IPS-18c (cell line): Measurements from ENCODE around the gene SLC9A1.
"Not testable (repeated sequence)": the region's sequence is repeated elsewhere in the genome, so short reads cannot be mapped to it uniquely, and the experiment has no call there.

ENCODE experiments used
- H3K4me3 ChIP-seq: 2 replicates; pipeline ENCODE4 v1.7.0; 2013; ENCODE audit warnings: low read depth, mild to moderate bottlenecking, low read length, moderate library complexity; ENCODE audit not compliant: insufficient read depth
- H3K9me3 ChIP-seq: one replicate; pipeline ENCODE4 v1.6.1; 2013; ENCODE audit warnings: mild to moderate bottlenecking, low read length, moderate library complexity; ENCODE audit not compliant: control insufficient read depth, insufficient read depth

Gene SLC9A1

DNA sequence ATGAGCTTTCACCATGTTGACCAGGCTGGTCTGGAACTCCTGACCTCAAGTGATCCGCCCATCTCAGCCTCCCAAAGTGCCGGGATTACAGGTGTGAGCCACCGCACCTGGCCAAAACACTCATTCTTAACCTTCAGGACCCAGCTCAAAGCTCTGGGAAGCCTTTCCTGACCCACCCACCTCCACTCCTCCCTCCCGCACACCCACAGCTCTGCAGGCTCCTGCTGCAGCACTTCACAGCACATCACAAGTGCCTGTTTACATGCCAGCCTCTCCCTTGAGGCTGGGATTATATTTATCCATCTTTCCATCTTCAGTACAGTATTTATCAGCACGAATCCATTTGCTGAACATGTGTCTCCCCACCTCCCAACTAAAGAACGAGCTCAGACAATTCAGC lies 14.9 kb downstream of the SLC9A1 start:
- H3K4me3 ChIP-seq = no peak overlapping the region
- no peaks in the 10 kb centered on the region for H3K9me3 ChIP-seq

DNA sequence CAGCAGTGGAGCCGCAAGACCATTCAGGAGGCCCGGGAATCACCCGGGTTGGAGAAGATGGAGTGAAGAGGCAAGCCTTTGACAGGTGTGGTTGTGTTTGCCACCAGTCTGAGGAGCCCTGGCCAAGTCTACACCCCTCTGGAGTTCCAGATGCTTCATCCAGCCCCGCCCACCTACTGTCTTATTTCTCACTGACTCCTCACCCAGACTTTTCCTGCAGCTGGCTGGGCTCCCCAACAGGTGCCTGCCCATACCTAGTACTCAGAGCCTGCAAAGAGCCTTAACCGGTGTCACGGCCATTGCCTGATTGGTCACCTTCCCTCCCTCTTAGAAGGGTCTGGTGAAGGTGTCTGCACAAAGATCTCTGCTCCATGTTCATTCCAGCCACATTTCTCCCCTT lies 16.0 kb downstream of the SLC9A1 start:
- Histone ChIP-seq H3K4me3 (no peak overlapping the region), H3K9me3 (no peaks in the 10 kb centered on the region)

DNA sequence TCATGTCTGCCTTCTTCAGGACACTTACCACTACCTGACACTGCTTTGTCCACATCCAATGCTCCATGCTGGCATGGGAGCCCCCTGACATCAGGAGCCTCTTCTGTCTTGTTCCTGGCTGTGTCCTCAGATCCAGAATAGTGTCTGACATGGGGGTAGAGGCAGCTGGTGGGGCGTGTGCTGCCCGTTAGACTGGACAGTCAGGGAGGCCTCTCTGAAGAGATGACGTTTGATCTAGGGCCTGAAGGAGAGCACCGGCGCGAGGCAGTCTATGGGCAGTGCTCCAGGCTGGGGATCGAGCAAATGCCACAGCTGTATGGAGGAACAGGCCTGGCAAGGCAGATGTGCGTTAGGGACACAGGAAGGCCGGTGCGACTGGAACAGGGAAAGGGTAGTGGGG lies 16.6 kb downstream of the SLC9A1 start:
- H3K4me3 ChIP-seq = no peak overlapping the region
- H3K9me3 ChIP-seq = no peaks in the 10 kb centered on the region

DNA sequence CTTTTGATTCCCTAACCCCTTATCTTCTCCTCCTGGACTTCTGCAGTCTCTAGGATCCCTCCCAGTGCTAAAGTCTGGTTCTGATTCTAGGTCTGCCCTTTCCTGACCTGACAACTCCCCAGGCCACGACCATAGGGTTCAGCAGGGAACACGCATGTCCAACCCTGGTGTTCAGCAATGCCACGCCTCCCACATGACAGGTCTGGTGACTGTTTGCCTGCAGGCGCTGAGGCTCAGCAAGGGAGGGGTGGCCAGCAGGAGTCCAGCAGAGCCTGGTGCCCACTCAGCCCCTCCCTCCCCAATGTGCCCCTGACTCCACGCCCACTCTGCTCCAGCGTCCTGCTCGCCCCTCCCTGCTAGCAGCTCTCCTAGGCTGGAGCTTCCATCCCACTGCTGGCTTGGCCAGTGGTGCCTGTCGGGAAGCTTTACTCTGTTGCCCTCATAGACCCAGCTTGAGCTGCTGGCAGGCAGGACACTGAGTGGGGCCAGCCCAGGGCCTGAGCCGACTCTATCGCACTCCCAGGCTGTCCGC lies 17.3 kb downstream of the SLC9A1 start:
- Histone ChIP-seq H3K9me3 (no peaks in the 10 kb centered on the region), H3K4me3 (no peak overlapping the region)

DNA sequence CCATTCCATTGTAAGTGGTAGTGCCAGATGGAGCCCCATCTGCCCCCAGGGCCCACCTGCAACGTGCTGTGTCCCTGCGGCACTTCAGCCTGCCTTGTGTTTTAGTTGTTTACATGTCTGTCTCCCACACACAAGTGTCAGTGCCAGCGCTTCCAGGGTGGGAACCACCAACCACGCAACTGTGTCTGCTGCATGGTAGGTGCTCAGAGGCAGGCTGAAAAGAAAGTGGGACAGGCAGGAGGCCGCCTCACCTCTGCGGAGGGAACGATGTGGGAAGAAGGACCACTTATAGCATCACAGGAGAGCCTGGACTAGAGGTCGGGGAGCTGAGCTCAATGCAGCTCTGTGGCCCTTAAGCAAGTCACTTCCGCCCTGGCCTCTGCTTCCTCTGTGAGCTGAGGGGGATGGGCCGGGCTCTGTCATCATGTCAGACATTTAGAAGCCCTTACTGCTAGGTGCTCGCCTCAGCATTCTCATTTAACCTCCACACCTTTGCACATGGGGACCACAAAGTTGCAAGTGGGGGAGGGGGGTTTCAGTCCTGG lies 17.9 kb downstream of the SLC9A1 start:
- Histone ChIP-seq H3K4me3 (no peak overlapping the region), H3K9me3 (no peaks in the 10 kb centered on the region)

DNA sequence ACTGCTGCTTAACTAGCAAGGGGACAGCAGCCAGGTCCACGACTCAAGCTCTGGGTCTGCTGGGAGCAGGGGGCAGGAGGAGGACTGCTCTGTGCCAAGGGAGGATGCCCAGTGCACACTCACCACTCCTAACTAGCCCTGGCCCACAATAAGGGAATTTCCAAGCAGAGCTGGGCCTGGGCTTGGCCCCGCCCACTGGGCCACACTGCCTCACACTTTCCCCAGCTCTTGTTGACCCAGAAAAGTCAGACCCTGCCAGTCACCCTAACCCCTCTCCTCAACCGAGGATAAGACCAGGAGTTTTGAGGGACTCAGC lies 18.7 kb downstream of the SLC9A1 start:
- H3K4me3 ChIP-seq = no peak overlapping the region

DNA sequence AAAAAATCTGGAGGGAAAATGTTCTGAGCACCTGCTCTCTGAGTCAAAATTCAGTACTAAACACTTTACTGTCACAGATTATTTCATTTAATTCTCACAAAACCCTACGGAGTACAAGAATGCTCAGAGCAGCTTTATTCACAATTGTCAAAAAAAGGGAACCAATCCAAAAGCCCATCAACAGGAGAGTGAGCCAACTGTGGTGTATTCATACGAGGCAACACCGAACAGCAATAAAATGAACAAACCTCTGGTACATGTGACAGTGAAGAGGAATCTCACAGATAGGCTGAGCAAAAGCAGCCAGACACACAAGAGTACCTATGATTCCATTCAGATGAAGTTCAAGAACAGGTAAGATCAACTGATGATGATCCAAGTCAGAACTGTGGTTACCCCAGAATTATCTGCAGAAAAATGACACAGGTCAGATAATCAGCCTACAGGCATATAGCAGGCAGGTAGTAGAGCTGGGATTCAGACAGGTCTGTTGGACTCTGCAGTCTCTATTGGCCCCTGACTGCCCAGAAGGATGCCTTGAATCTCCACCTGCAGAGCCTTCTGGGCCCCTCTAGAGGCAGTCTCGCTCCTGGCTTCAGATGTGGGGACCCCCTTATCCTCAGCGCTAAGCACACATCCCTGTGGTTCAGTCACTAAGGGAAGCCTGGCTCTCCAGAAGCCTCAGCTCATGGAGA lies 19.2 kb downstream of the SLC9A1 start:
- Histone ChIP-seq H3K9me3 (no peaks in the 10 kb centered on the region), H3K4me3 (no peak overlapping the region)

More for the DNA sequence above, 18.7 kb downstream of the SLC9A1 start:
- no peaks in the 10 kb centered on the region for H3K9me3 ChIP-seq

DNA sequence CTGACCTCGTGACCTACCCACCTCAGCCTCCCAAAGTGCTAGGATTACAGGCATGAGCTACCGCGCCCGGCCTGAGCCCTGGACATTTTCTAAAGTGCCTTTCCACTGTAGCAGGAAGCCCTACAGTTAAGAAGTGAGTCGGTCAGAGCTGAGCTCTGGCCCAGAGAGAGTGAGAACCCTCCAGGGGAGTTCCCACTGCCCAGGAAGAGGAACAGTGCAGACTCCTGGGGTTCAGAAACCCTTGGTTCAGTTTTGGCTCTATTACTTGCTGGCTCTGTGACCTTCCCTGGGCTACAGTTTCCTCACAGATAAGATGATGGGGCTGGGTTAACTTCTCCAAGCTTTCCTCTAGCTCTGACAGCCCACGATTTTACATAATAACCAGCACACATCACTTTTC lies 20.9 kb downstream of the SLC9A1 start:
- Histone ChIP-seq H3K9me3 (no peaks in the 10 kb centered on the region), H3K4me3 (no peak overlapping the region)

DNA sequence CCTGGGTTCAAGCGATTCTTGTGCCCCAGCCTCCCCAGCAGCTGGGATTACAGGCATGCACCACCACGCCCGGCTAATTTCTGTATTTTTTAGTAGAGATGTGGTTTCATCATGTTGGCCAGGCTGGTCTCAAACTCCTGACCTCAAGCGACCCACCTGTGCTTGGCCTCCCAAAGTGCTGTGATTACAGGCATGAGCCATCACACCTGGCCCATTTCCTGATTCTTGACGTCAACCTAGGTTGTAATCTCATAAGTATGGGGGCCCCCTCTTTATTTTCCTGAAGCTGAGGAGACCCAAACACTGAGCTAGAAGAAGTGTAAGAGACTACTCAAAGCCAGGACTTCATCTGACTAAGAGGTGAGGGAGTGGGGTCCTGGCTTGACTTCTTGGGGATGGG lies 21.8 kb downstream of the SLC9A1 start:
- no peak overlapping the region for H3K4me3 ChIP-seq
- H3K9me3 ChIP-seq = no peaks in the 10 kb centered on the region

DNA sequence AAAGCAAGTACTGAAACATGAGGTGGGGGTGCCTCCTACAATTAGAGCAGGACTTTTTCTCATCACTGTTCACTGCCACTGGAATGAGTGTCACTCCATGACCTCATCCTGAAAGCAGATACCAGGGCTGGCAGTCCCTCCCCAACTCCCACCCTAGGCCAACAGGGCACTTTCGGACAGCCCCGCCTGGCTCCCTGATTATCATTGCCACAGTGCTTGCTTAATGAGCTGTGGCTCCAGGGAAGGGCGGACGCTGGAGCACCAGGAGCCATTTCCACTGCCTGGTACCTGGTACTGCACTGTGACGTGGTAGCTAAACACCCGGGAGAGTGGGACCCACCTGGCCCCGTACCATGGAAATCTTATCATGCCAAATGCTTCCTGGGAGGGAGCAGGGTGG lies 22.3 kb downstream of the SLC9A1 start:
- H3K4me3 ChIP-seq = no peak overlapping the region
- no peaks in the 10 kb centered on the region for H3K9me3 ChIP-seq

DNA sequence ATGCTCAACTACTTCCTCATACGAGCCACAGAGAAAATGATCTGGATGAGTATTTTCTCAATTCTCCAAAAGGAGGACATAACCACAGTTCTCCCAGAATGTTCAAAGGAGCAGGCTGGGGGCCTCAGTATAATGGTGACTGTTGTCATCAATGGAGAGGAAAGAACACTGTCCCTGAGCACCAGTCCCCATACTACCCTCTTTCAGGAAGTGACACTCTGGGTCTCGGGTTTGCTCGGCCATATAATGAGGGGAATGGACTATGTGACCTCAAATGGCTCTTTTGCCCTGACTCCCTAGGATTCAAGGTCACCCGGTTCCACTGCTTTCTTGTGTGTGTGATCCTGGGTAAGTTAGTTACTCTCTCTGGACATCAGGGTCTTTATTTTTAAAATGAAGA lies 22.8 kb downstream of the SLC9A1 start:
- no peak overlapping the region for H3K4me3 ChIP-seq
- no peaks in the 10 kb centered on the region for H3K9me3 ChIP-seq

DNA sequence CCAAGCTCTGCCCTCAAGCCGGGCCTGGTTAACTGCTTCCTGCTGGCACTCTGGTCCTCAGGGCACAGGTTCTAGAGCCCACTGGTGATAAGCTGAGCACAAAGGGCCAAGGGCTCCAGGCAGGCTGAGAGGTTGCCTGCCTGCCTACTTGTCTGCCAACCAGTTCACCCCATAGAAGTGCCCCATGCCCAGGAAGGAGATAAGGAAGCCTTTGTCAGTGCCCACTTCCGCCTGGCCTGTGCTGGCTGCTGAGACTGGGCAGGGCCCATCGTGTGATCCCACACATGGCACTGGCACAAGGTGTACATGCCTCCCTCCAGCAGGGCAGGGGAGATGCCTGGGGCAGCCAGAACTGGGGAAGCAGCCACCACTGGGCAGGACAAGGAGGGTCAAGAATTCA lies 24.1 kb downstream of the SLC9A1 start:
- no peaks in the 10 kb centered on the region for H3K9me3 ChIP-seq
- no peak overlapping the region for H3K4me3 ChIP-seq

DNA sequence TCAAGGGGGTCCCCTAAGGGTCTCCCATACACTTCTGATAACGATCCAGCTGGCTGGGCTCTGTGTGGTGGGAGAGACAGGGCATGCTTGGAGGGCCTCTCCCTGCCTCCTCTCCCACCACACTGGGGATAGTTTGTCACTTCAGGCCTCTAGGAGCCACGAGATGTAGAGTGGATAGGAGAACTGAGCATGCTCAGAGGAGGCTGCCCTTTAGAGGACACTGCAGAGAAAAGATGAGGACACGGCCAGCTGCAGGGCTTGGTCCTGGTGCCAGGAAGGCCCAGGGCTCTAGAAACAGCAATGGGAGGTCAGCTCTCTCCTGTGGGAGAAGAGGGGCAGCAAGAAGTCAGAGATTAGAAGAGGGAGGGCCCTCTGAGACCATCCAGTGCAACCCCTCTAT lies 25.7 kb downstream of the SLC9A1 start:
- no peak overlapping the region for H3K4me3 ChIP-seq

DNA sequence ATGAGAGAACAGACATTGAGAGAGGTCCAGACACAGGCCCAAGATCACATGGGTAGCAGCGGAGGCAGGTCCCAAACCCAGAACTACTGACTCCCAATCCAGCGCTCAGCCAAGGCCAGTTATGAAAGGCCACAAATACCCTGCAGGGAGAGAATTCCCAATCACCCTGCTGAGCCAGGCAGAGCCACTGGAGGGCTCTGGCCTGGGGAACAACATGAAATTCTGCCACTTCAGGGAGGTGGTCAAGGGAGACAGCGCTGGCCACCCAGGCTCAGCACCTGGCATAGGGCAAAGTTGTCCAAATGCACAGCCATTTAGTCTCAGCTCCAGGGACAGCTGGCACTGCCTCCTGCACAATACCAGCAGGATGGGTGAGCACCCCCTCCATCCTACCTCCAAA lies 27.5 kb downstream of the SLC9A1 start:
- no peaks in the 10 kb centered on the region for H3K9me3 ChIP-seq

More for the DNA sequence above, 25.7 kb downstream of the SLC9A1 start:
- no peaks in the 10 kb centered on the region for H3K9me3 ChIP-seq

DNA sequence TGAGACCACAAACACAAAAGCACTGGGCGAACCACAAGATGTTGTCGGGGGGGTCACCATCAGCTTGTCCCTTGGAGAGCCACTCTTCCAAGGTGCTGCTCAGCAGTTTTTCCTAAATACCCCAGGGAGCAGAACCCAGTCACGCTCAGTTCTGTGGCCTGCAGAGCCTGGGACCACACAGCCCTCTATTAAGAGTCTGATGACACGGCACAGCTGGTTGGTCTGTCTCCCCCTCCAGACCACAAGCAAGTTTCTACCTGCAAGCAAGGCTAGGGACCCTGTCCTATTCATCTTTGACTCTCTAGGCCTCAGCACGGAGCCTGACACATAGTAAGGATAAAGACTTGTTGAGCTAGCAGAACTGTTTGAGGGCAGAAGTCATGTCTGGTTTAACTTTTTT lies 28.5 kb downstream of the SLC9A1 start:
- no peak overlapping the region for H3K4me3 ChIP-seq
- H3K9me3 ChIP-seq = no peaks in the 10 kb centered on the region

More for the DNA sequence above, 27.5 kb downstream of the SLC9A1 start:
- H3K4me3 ChIP-seq = no peak overlapping the region

DNA sequence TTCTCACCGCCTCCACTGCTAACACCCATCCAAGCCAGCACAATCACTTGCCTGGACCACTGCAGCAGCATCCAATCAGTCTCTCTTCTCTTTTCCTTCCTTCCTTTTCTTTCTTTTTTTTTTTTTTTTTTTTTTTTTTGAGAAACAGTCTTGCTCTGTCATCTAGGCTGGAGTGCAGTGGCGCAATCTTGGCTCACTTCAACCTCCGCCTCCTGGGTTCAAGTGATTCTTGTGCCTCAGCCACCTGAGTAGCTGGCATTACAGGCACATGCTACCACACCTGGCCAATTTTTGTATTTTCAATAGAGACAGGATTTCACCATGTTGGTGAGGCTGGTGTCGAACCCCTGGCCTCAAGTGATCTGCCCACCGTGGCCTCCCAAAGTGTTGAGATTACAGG lies 29.8 kb downstream of the SLC9A1 start:
- H3K4me3 ChIP-seq, H3K9me3 ChIP-seq: not testable (repeated sequence)

DNA sequence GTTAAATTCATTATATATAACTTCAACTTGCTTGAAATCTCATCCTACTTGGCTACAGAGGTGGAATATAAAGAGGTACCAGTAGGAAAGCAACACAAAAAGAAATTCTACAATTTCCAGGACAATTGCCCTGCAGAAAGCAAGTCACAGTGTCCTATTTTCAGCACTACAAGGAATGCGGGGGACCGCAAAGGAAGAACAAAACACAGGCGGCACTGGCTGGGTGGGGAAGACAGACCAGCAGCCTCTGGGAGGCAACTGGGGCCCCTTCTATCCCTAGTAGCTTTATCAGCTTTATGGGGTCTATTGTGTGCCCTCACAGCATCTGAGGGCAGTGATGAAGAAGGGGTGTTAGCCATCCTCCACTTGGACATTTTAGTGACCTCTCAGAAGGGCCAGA lies 30.5 kb downstream of the SLC9A1 start:
- no peak overlapping the region for H3K4me3 ChIP-seq

DNA sequence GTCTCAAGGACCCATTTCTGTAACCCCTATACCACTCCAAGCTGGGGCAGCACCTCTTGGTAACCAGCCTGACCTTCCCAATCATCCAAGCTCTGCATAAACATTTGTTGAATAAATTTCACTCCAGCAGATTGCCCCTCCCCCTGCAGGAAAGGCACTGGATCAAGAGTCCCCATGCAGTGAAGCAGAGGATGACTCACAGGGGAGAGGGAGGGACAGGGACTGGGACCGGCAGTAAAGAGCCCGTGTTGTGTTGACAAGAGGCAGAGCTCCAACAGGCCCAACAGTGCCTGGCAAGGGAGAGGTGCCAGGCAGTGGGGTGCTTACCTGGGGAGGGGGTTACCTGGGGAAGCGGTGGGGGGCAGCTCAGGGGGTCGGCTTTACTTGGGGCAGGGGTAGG lies 32.3 kb downstream of the SLC9A1 start:
- H3K4me3 ChIP-seq = no peak overlapping the region

More for the DNA sequence above, 30.5 kb downstream of the SLC9A1 start:
- H3K9me3 ChIP-seq = no peaks in the 10 kb centered on the region

DNA sequence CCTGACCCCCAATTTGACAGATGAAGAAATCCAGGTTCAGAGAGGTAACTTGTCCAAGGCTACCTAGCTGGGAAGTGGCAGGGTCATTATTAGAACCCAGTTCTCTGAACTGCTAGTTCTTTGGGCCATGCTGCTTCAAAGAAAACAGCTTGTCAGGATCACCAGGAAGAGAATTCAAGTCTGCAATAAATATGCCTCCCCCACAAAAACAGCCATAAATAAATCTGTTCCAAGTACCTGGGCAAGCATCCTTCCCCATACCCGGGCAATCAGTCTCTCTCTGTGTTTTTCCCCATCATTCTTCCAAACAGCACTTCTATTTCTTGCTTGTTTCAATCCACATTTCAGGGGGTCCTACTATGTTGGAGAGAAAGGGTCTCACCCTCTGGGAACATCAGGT lies 34.1 kb downstream of the SLC9A1 start:
- Histone ChIP-seq H3K9me3 (no peaks in the 10 kb centered on the region), H3K4me3 (no peak overlapping the region)

More for the DNA sequence above, 32.3 kb downstream of the SLC9A1 start:
- H3K9me3 ChIP-seq = no peaks in the 10 kb centered on the region
